ENCODE data around the gene RNF224. TPM values are rescaled to one million over a fixed set of nuclear protein-coding genes. Genes with fewer than 3 reads are reported as not detected.

Gene RNF224
- total and polyA plus RNA-seq, 2 of the 13 experiments (the other 11 are each of a cell fraction or from before 2014, with no cell fraction given): 0.09 TPM; not detected in 1

DNA sequence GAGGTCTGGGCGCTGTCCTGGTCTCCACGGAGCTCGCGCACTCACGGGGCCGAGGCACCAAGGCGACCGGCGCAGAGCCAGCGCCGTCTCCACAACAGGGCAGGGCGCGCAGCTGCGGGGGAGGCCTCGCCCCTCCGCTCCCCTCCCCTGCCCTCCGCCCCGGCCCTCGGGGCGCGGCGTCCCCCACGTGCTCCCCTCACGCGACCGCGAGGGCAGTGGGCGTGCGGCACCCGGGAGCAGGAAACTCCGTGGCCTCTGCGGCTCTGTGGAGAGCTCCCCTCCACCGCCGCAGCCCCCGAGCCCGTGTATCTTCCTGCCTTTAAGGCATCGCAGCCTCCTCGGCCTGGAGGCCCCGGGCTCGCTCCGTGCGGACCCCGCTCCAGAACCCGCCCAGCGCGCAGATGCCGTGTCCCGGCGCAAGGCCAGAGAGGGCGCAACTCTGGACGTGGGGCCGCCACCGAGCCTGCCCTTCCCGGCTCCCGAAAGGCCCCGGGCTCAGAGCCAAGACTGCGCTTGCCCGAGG lies 13.1 kb downstream of the RNF224 start (continued):
- TF ChIP-seq, protein P1, sequence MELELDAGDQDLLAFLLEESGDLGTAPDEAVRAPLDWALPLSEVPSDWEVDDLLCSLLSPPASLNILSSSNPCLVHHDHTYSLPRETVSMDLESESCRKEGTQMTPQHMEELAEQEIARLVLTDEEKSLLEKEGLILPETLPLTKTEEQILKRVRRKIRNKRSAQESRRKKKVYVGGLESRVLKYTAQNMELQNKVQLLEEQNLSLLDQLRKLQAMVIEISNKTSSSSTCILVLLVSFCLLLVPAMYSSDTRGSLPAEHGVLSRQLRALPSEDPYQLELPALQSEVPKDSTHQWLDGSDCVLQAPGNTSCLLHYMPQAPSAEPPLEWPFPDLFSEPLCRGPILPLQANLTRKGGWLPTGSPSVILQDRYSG (CRISPR knock-in tag; IDR thresholded peaks at IDR 0.05): no peak
- TF ChIP-seq ZNF598 (CRISPR knock-in tag; IDR thresholded peaks at IDR 0.05; ENCODE audit: borderline replicate concordance): peak; percentile 78; the same call in 1 of the 2 replicates
- TF ChIP-seq PHB2 (IDR thresholded peaks at IDR 0.05; ENCODE audit: partially characterized antibody): no peak
- no peak for TF ChIP-seq ZC3H4 (CRISPR knock-in tag; IDR thresholded peaks at IDR 0.05; ENCODE audit: borderline replicate concordance)
- peak; percentile 41 for TF ChIP-seq HNRNPK (IDR thresholded peaks at IDR 0.05; ENCODE audit: low read depth, low read length, poor library complexity, severe bottlenecking)
- TF ChIP-seq SAP130 (CRISPR knock-in tag; IDR thresholded peaks at IDR 0.05; ENCODE audit: low read depth): peak; percentile 78; the same call in 1 of the 2 replicates
- no peak for TF ChIP-seq CHCHD3 (CRISPR knock-in tag; IDR thresholded peaks at IDR 0.05)
- TF ChIP-seq ZNF564 (CRISPR knock-in tag; IDR thresholded peaks at IDR 0.05): peak; percentile 50; the same call in 1 of the 2 replicates
- TF ChIP-seq ZNF260 (CRISPR knock-in tag; IDR thresholded peaks at IDR 0.05; ENCODE audit: borderline replicate concordance, low read depth): 0 out of 2 replicates have a peak, but pooled peaks have one; percentile 75
- TF ChIP-seq ZNF431 (CRISPR knock-in tag; IDR thresholded peaks at IDR 0.05; ENCODE audit: borderline replicate concordance, low read depth): peak; percentile 69; the same call in 1 of the 2 replicates
- TF ChIP-seq, protein P2, sequence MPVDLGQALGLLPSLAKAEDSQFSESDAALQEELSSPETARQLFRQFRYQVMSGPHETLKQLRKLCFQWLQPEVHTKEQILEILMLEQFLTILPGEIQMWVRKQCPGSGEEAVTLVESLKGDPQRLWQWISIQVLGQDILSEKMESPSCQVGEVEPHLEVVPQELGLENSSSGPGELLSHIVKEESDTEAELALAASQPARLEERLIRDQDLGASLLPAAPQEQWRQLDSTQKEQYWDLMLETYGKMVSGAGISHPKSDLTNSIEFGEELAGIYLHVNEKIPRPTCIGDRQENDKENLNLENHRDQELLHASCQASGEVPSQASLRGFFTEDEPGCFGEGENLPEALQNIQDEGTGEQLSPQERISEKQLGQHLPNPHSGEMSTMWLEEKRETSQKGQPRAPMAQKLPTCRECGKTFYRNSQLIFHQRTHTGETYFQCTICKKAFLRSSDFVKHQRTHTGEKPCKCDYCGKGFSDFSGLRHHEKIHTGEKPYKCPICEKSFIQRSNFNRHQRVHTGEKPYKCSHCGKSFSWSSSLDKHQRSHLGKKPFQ (CRISPR knock-in tag; IDR thresholded peaks at IDR 0.05; ENCODE audit: insufficient replicate concordance): no peak
- 0 out of 4 replicates have a peak, but pooled peaks of 1 of the 2 experiments have one; percentile 51 for TF ChIP-seq NR2F1 (CRISPR knock-in tag; IDR thresholded peaks at IDR 0.05)
- TF ChIP-seq GABPB1 (CRISPR knock-in tag; IDR thresholded peaks at IDR 0.05): no peak
- TF ChIP-seq RXRA (CRISPR knock-in tag; IDR thresholded peaks at IDR 0.05): peak; percentile 63; the same call in 1 of the 2 replicates
- no peak; the same call in 1 of the 2 replicates for TF ChIP-seq THAP11 (CRISPR knock-in tag; IDR thresholded peaks at IDR 0.05)
- TF ChIP-seq ARNT2 (CRISPR knock-in tag; IDR thresholded peaks at IDR 0.05; ENCODE audit: low read depth): peak; percentile 73; the same call in 1 of the 2 replicates
- TF ChIP-seq NBN (conservative IDR thresholded peaks at IDR 0.05): no peak
- peak; percentile 40; the same call in 1 of the 2 replicates for TF ChIP-seq KAT8 (CRISPR knock-in tag; IDR thresholded peaks at IDR 0.05)
- TF ChIP-seq SP1 (IDR thresholded peaks at IDR 0.05): no peak
- no peak; the same call in none of the 2 replicates for TF ChIP-seq SP1 (CRISPR knock-in tag; IDR thresholded peaks at IDR 0.05)
- TF ChIP-seq RXRB (CRISPR knock-in tag; IDR thresholded peaks at IDR 0.05; ENCODE audit: borderline replicate concordance): peak; percentile 57
- TF ChIP-seq ZFY (CRISPR knock-in tag; IDR thresholded peaks at IDR 0.05): peak; percentile 93
- TF ChIP-seq KMT2A (CRISPR knock-in tag; IDR thresholded peaks at IDR 0.05): peak; percentile 67
- no peak for TF ChIP-seq NR2F2 (IDR thresholded peaks at IDR 0.05; ENCODE audit: borderline replicate concordance, low read depth)
- peak; percentile 93 for TF ChIP-seq YEATS4 (CRISPR knock-in tag; IDR thresholded peaks at IDR 0.05; ENCODE audit: borderline replicate concordance)
- TF ChIP-seq CBX1 (IDR thresholded peaks at IDR 0.05; ENCODE audit: low read depth): no peak
- peak; percentile 66; the same call in 1 of the 2 replicates for TF ChIP-seq RAD21 (CRISPR knock-in tag; IDR thresholded peaks at IDR 0.05)
- peak; percentile 25; the same call in 1 of the 2 replicates for TF ChIP-seq SOX5 (CRISPR knock-in tag; IDR thresholded peaks at IDR 0.05; ENCODE audit: borderline replicate concordance)
- TF ChIP-seq ZNF615 (CRISPR knock-in tag; IDR thresholded peaks at IDR 0.05; ENCODE audit: borderline replicate concordance): no peak
- TF ChIP-seq MLX (CRISPR knock-in tag; IDR thresholded peaks at IDR 0.05): no peak; the same call in 1 of the 2 replicates
